Measurements from ENCODE around the gene KLF13.

GRCh38 chr15:31320022-31320421 is 6.6 kb upstream of the KLF13 start:
- no peak for TF ChIP-seq POLR2A (IDR thresholded peaks at IDR 0.05)
- no peak for TF ChIP-seq CTCF (IDR thresholded peaks at IDR 0.05)
